Right forelimb (tissue), 1 donor: ENCODE measurements around the gene PWWP2B.
"Not testable (repeated sequence)": the region's sequence is repeated elsewhere in the genome, so short reads cannot be mapped to it uniquely, and the experiment has no call there.

Experiments
- DNase-seq: peaks from one replicate; pipeline ENCODE4 v3.0.0-alpha.2; 2018

Gene PWWP2B

GRCh38 chr10:132363921-132364593 is 32.9 kb upstream of the PWWP2B start:
- no peak for DNase-seq

- no peak for DNase-seq
These were observed 32.4 kb upstream of the PWWP2B start for GRCh38 chr10:132364594-132364970.

- DNase-seq: no peak
These were observed 31.9 kb upstream of the PWWP2B start for GRCh38 chr10:132365102-132365501.

- no peak for DNase-seq
These were observed 31.0 kb upstream of the PWWP2B start for GRCh38 chr10:132366006-132366405.

- DNase-seq: no peak
These were observed 30.5 kb upstream of the PWWP2B start for GRCh38 chr10:132366499-132366898.

GRCh38 chr10:132368391-132368790 is 28.6 kb upstream of the PWWP2B start:
- DNase-seq: no peak

- no peak for DNase-seq
These were observed 27.9 kb upstream of the PWWP2B start for GRCh38 chr10:132368881-132369635.

GRCh38 chr10:132369636-132370185 is 27.3 kb upstream of the PWWP2B start:
- no peak for DNase-seq

- no peak for DNase-seq
These were observed 26.3 kb upstream of the PWWP2B start for GRCh38 chr10:132370426-132371340.

- DNase-seq: no peak
These were observed 25.3 kb upstream of the PWWP2B start for GRCh38 chr10:132371641-132372081.

- DNase-seq: no peak
These were observed 24.4 kb upstream of the PWWP2B start for GRCh38 chr10:132372516-132373095.

- no peak for DNase-seq
These were observed 23.6 kb upstream of the PWWP2B start for GRCh38 chr10:132373241-132373955.

GRCh38 chr10:132374176-132374575 is 22.8 kb upstream of the PWWP2B start:
- no peak for DNase-seq

- no peak for DNase-seq
These were observed 22.4 kb upstream of the PWWP2B start for GRCh38 chr10:132374612-132375011.

- no peak for DNase-seq
These were observed 21.7 kb upstream of the PWWP2B start for GRCh38 chr10:132375116-132375794.

GRCh38 chr10:132375795-132376297 is 21.2 kb upstream of the PWWP2B start:
- DNase-seq: no peak

- DNase-seq: no peak
These were observed 20.6 kb upstream of the PWWP2B start for GRCh38 chr10:132376394-132376851.

- no peak for DNase-seq
These were observed 19.7 kb upstream of the PWWP2B start for GRCh38 chr10:132377326-132377725.

- DNase-seq: not testable (repeated sequence)
These were observed 18.0 kb upstream of the PWWP2B start for GRCh38 chr10:132379026-132379425.

- DNase-seq: not testable (repeated sequence)
These were observed 16.0 kb upstream of the PWWP2B start for GRCh38 chr10:132380986-132381385.

- DNase-seq: no peak
These were observed 15.3 kb upstream of the PWWP2B start for GRCh38 chr10:132381741-132382140.
